ENCODE measurements around the gene HLA-B.

The HLA-B gene

GRCh38 chr6:31356216-31356945 is 598 bp downstream of the HLA-B start:
- DNase-seq (ENCODE audit: low read depth), result peak; percentile 23
- TF ChIP-seq CTCF (conservative IDR thresholded peaks at IDR 0.05; ENCODE audit: low read length), result no peak
- peak overlapping the region; percentile 69 for H3K4me3 ChIP-seq (ENCODE audit: low read length)

DNA sequence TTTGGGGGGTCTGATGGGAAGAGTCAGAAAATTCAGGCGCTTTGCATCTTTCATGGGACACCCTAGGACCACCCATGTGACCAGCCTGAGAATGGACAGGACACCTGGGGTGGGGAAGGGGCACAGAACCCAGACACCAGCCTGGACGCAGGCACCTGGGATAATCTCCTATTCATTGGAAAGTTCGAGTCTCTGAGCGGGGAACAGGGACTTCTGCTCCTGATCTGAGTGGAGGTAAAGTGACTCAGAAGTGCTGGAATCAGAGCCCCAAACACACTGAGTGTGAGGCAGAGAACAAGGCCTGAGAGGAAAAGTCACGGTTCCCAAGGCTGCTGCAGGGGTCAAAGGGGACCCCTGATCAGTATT is 1.4 kb downstream of the HLA-B start:
- peak overlapping the region; percentile 69 for H3K4me3 ChIP-seq (ENCODE audit: low read length)
- no peak for DNase-seq (ENCODE audit: low read depth)
- TF ChIP-seq CTCF (conservative IDR thresholded peaks at IDR 0.05; ENCODE audit: low read length), result no peak

- no peak for TF ChIP-seq CTCF (conservative IDR thresholded peaks at IDR 0.05; ENCODE audit: low read length)
- no peak for DNase-seq (ENCODE audit: low read depth)
- H3K4me3 ChIP-seq (ENCODE audit: low read length), result peak overlapping the region; percentile 12
These were observed 2.0 kb downstream of the HLA-B start for GRCh38 chr6:31354864-31355582.

DNA sequence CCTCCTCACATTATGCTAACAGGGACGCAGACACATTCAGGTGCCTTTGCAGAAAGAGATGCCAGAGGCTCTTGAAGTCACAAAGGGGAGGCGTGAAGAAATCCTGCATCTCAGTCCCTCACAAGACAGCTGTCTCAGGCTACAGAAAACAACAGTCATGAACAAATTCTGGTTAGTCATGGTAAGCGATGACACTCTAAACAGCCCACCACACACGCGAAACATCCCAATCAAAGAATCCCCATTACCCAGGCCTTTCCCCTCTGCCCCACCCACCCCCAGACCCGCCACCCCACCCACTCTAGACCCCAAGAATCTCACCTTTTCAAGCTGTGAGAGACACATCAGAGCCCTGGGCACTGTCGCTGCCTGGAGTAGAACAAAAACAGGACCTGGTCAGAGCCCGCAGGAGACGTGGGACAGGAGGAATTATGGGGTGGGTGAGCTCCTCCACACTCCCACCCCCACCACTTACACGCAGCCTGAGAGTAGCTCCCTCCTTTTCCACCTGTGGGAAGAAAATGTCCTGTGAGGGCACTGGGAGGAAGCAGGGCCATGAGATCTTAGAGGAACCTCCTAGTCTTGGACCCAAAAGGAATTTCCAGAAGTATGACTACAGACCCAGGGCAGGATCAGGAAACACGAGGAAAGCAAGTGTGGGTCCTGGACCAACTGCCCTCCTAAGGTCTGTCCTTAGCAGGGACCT is 2.7 kb downstream of the HLA-B start:
- no peak for TF ChIP-seq CTCF (conservative IDR thresholded peaks at IDR 0.05; ENCODE audit: low read length)
- DNase-seq (ENCODE audit: low read depth), result no peak
- no peak overlapping the region for H3K4me3 ChIP-seq (ENCODE audit: low read length)

DNA sequence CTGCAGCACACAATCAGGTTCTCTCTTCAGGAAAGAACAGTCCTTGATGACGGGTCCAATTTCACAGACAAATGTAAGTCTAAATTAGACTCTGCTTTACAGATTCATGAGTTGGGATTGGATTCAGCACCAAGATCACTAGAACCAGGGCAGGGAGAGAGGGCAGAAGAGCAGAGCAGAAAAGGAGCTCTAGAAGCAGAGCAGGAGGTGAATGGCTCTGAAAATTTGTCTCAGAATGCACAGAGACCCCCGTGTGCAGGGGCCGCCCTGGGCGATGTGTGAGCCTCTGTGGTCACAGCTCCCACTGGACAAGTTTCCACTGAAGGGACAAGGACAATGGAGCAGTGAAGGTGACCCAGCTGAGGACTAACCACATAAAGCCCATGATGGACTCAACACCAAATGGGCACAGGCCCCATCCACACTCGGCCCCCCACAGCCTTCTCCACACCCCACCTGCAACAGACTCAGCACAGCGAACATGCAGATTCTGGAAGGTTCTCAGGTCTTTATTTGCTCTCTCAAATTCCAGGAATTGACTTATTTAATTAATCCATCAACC is 3.5 kb downstream of the HLA-B start:
- H3K4me3 ChIP-seq (ENCODE audit: low read length), result no peak overlapping the region
- TF ChIP-seq CTCF (conservative IDR thresholded peaks at IDR 0.05; ENCODE audit: low read length), result no peak
- no peak for DNase-seq (ENCODE audit: low read depth)

GRCh38 chr6:31352683-31353383 is 4.1 kb downstream of the HLA-B start:
- no peak for TF ChIP-seq CTCF (conservative IDR thresholded peaks at IDR 0.05; ENCODE audit: low read length)
- no peak for DNase-seq (ENCODE audit: low read depth)
- H3K4me3 ChIP-seq (ENCODE audit: low read length), result no peak overlapping the region

Measured in AG10803 (cell line).